Stimulated activated CD8-positive, alpha-beta memory T cell treated with anti-CD3 and anti-CD28 coated beads, Interleukin-4, amount 100 ng/mL, for 1 hour (primary cell): ENCODE data around the gene SKOR1.

ENCODE experiments used
- DNase-seq, 2 donors: peaks; one replicate each; pipeline ENCODE4 v3.0.0-alpha.2; 2020; ENCODE audit warnings: low read depth in 2 of 2, low spot score in 1 of 2

Gene SKOR1

DNA sequence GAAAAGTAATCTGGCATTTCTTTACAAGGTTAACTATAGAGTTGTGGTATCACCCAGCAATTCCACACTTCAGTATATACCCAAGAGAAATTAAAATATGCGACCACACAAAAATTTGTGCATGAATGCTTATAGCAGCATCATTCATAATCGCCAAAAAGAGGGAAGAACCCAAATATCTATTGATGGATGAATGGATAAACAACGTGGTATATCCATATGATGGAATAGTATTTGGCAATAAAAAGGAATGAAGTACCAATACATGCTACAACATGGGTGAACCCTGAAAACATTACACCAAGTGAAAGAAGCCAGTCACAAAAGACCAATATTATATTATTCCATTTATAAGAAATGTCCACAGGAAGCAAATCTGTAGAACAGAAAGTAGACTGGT is 8.6 kb upstream of the SKOR1 start:
- DNase-seq, result no peak

DNA sequence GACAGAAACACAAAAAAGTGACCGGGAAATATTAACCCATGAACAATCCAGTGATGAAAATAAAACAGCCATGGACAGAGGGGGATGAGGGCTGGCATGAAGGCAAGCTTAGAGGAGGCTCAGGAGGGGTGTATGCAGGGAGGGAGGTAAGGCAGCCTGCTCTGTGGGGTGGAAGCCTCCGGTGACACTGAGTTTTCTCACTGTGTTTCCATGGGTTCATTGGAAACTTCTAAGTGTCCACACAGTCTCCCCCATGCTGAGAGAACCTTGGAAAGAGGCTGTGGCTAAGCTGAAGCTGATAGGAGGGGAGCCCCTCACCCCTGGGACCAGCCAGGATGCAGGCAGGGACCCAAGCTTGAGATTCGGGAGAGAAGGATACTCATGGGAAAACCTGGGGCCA is 6.8 kb upstream of the SKOR1 start:
- no peak for DNase-seq

DNA sequence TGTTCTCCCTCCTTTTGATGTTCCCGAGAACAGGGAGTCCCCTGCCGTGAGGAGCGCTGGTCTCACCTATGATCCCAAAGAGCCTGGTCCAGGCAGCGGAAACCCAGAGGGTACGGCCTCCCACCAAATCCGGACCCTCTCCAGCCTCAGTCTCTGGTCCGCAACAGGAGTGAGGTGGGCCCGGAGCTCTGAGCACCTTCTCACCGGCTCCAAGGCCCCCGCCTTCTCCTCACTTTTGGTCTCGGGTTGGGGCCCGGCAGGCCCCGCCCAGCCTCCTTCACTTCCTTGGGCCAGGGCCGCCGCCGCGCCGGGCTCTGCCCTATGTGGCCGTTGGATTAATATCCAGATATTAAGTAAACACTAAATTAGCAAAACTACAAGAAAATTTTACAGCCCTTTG is 5.7 kb upstream of the SKOR1 start:
- no peak for DNase-seq

DNA sequence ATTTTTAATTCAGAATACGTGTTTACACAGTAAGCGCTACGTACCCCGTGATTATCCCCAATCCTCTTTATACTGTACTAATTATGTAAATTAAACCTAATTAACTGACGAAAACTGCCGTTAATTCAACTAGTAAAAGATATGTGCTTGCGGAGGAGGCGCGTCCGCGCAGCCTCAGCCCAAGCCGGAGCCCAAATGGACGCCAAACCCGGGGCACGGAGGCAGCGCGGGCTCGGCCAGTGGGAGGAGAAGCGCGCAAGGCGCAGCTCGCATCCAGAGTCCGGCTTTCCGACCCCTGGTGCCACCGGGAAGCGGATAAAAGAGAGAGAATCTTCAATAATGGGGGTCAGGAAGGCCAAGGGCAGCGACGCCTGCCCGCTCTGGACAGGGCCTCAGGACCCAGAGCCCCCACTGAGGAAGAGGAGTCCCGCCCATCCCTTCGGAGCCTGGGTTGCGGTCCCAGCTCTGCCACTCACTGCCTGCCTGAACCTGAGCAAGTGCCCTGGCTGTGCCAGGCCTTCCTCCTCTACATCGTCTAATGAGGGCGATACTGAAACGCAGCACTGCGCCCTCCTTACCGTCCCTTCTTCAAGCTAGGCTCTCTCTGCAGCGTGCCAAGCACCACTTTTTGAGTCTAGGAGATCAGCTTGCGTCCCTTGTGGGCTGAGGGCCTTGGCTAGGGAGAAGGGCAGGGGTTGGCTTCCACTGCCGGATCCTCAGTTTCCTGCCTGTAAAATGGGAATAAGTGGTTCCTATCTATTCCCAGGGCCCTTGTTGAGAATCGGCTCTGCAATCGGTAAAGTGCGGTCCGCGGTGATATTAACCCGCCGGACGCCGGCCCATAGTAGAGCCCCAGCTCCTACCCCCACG is 5.0 kb upstream of the SKOR1 start:
- DNase-seq, result no peak

DNA sequence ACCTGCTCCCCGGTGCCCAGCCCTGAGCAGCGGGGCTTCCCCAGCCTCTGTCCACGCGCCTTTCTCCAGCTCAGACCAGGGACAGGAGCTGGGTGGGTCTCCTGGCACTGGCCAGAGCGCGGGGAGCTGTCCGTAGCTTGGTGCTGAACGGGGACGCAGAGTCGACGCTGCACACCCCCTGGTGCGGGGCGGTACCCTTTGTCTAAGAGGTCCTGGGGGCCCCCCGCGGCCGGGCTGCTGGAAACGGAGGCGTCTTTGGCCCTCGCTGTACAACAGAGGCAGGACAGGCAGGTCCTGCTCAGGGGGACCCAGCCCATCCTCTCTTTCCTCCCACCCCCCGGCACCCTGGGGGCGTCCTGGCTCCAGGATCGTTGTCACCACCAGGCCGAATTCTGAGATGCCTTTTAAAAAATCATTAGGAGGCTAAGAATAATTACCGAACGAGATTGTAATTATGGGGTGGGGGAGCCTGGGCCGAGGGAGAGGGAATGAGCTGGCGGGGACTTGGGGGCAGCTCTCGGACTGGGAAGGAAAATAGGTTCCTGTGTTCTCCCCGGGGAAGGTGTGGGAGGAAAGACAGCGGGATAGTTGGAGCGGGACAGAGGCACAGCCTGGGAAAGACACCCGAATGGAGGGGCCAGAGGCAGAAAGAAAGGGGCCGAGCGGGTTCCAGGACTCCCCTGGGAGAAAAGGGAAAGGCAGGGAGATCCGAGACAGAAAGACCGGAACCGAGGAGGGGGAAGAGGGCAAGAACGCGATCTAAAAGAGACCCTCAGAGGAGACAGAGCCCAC is 4.1 kb upstream of the SKOR1 start:
- DNase-seq, result no peak

DNA sequence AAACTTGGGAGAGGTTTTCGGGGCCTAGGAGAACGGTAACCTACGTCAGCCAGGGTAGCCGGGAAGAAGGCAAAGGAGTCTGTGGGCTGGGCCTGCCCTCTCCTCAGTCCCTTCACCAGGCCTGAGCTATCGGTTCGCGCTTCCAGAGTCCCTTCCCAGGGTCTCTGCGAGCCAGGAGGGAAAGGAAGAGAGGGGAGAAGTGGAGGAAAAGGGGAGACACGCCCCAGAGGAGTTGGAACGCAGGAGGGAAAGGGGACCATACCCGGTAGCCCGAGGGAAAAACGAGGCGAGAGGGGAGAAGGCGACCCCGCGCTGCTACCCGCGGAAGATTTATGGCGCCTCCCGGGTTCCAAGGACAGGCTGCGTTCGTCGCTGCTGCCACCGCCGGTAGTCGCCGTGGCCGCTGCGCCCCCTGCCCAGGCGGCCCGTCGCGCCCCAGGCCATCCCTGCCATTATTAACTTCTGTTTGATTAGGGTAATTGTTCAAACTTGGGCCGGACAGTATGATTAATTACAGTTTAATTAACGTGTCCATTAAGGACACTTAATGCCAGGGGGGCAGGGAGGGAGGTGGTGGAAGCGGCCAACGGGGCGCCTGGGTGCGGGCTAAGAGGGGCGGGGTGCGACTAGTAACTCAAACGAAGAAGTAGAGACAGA is 3.4 kb upstream of the SKOR1 start:
- no peak for DNase-seq

DNA sequence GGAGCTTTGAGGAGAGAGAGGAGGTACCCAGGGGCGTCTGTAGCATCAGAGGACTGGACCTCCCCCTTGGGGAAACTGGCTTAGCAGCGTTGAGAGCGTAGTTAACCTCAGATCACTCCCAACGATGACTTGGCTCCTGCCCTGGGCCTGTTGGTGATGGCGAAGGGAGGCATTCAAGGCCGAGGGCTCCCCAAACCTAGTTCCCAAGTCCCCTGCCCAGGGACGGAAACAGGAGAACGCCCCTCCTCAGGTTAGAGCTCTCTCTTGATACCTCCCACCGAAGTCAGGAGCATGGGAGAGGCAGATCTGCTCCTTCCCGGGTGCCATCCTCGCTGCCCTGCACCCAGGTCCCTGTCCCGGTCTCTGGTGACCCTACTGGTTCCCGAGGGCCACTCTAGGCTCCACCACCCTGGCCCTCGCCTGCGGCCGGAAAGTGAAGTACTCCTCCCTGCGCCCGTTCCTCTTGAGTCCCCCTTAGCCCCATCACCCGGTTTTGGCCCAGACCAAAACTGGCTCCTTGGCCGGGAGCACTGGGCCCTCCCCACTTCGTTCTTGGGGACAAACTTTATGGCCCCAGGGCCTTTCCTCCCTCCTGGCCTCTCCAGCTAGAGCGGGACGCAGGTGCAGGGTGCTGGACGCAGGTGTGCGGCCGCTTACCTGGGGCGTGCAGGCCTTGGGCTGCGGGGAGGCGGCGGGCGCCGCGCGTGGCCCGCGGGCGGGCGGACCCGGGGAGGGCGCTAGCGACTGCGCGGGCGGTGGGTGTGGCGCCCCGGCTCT is 2.6 kb upstream of the SKOR1 start:
- DNase-seq, result no peak

DNA sequence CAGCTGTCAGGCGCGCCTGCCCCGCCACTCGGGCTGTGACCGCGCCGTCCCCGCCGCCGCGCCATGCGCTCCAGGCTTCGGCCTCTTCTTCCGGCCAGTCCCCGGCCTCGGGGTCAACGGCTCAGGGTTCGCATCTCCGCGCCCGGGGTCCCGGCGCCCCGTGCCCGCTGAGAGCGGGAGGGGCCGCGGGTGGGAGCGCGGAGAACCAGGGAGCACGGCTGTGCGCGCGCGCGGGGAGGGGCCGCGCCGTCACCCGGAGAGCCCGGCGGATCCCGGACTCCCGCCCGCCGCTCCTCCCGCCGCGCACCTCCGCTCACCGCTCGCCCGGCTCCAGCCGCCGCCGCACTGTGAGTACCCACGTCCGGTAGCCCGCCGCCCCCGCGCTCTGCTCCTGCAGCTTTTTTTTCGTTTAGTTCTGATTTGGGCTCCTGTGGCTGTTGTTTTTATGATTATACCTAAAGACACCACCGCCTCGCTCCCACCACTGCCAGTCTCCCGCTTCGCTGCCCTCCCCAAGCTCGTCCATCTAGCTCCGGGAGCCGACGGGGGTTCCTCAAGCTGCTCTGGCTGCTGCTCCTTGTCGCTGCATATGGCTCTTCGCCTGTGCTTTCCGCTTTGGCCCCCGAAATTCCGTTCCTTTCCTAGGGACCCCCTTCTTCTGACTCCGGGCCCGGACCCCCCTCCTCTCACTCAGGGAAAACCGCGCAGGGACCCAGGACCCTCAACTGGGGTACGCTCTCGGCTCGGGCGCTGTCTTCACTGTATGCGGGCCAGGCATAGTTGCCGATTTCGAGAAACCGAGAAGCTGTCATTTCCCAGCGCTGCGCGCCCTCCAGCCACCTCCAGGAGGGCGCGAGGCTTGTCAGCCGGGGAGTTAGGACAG is 1.8 kb upstream of the SKOR1 start:
- DNase-seq, result no peak

DNA sequence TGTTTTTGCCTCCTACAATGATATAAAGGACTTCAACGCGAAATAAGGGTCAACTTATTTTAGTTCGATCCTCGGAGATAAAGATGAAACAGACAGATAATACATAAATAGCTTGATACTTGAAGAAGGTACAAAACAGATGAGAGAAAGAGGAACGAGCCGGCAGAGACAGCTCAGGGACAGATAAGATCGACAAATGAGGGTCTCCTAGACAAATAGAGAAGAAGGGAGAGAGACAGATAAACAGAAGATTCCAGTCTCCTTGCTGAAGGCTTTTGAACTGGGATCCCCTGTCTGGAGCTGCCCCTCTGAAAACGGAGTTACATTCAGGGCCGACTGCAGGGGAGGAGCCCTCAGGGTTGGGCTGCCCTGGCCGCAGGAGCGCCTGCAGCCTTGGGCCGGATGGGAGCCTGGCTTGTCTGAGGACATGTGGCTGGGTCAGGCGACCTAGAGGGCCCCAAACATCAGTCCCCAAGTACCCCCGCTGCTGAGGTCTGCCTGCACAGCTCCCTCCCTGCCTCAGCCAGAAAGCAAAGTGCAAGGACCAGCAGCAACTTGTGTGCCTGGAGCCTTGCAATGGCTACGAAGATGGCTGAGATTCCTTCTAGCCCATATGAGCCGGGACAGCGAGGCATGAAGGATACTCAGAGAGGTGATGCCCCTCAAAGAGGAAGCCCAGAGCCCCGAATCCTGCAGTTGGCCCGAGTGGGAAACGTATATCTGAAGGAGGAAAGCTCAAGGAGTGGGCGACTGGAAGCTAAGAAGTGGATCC is 926 bp upstream of the SKOR1 start:
- no peak for DNase-seq

DNA sequence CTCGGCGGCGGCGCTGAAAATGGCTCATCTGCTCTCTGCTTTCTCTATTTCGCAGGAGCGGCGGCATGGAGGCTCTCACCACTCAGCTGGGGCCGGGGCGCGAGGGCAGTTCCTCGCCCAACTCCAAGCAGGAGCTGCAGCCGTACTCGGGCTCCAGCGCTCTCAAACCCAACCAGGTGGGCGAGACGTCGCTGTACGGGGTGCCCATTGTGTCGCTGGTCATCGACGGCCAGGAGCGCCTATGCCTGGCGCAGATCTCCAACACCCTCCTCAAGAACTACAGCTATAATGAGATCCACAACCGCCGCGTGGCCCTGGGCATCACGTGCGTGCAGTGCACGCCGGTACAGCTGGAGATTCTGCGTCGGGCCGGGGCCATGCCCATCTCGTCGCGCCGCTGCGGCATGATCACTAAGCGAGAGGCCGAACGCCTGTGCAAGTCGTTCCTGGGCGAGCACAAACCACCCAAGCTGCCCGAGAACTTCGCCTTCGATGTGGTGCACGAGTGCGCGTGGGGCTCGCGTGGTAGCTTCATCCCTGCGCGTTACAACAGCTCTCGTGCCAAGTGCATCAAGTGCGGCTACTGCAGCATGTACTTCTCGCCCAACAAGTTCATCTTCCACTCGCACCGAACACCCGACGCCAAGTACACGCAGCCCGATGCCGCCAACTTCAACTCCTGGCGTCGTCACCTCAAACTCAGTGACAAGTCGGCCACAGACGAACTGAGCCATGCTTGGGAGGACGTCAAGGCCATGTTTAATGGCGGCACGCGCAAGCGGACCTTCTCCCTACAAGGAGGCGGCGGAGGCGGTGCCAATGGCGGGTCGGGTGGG is 790 bp downstream of the SKOR1 start:
- no peak for DNase-seq

DNA sequence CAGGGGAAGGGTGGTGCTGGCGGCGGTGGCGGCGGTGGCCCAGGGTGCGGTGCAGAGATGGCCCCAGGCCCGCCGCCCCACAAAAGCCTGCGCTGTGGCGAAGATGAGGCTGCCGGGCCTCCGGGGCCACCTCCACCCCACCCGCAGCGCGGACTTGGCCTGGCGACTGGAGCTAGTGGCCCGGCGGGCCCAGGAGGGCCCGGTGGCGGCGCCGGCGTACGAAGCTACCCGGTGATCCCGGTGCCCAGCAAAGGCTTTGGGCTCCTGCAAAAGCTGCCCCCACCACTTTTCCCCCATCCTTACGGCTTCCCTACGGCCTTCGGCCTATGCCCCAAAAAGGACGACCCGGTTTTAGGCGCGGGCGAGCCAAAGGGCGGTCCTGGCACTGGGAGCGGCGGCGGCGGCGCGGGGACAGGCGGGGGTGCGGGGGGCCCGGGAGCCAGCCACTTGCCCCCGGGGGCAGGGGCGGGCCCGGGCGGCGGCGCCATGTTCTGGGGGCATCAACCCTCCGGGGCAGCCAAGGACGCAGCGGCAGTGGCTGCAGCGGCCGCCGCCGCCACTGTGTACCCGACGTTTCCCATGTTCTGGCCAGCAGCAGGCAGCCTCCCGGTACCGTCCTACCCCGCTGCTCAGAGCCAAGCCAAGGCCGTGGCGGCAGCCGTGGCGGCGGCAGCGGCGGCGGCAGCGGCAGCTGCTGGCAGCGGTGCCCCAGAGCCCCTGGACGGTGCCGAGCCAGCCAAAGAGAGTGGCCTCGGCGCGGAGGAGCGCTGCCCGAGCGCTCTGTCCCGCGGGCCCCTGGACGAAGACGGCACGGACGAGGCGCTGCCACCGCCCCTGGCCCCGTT is 1.6 kb downstream of the SKOR1 start:
- no peak for DNase-seq

DNA sequence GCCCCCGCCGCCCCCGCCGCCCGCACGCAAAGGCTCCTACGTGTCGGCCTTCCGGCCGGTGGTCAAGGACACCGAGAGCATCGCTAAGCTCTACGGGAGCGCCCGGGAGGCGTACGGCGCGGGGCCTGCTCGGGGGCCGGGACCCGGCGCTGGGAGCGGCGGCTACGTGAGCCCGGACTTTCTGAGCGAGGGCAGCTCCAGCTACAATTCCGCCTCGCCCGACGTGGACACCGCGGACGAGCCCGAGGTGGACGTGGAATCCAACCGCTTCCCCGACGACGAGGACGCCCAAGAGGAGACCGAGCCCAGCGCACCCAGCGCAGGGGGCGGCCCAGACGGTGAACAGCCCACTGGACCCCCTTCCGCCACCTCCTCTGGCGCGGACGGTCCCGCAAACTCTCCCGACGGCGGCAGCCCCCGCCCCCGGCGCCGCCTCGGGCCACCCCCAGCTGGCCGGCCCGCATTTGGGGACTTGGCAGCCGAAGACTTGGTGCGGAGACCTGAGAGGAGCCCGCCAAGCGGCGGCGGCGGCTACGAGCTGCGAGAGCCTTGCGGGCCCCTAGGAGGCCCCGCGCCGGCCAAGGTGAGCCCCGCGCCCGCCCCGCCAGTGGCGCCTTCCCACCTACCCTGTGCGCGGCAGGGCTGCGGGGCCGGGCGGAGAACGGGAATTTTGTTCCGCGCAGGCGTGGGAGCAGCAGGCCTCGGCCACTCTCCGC is 2.4 kb downstream of the SKOR1 start:
- DNase-seq, result no peak

DNA sequence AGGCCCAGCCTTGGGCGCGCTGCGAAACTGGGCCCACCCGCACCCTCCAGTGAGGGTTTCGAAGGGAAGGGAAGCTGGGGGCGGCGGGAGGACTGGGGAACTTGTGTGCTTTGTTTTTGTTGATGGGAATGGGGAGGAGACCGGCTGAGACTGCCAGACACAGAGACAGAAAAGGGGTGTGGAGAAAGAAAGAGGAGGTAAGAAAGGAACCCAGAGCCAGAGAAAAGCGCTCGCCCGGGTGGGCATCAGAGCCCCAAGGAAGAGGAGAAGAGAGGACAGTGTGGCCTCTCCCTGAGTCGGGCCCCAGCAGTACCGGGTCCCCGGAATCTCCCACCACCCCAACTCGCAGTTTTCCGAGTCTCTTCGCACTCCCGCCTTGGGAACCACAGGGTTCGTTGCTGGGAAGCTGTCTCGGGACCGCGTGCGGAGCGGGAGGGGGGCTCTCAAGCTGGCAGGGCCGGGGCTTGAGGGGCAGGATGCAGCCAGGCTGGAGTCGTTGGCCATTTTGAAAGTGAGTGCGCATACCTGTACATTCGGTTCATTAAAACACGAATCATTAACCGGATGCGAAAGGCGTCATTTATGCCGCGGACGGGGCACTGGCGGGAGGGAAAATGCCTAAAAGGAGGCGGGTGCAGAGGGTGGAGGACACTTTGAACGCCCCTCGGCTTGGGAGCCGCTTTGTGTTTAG is 3.1 kb downstream of the SKOR1 start:
- DNase-seq, result no peak

DNA sequence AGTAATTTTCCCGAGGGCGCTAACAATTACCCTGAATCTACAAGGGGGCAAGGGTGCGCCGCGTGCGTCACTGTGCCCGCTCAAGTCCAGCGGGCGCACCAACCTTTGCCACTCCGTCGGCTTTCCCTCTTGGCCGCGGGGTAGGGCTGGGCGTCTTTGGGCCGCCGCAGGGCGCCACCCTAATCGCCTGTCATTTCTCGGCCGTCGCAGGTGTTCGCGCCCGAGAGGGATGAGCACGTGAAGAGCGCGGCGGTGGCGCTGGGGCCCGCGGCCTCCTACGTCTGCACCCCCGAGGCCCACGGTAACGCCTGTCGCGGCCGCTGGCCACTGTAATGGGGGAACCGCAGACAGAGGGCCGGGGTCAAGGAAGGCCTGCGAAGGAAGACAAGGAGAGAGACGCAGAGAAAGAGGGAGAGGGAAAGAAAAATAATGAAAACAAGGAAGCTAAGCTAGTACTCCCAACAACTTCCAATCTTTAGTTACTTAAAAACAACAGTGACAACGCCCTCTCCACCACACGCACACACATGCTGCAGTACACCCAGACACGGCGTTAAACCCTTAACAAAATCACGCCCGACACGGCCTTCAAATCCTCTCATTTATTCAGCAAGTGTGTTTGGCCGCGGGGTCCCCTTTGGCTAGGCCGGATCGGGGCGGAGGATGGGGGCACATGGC is 3.8 kb downstream of the SKOR1 start:
- no peak for DNase-seq

DNA sequence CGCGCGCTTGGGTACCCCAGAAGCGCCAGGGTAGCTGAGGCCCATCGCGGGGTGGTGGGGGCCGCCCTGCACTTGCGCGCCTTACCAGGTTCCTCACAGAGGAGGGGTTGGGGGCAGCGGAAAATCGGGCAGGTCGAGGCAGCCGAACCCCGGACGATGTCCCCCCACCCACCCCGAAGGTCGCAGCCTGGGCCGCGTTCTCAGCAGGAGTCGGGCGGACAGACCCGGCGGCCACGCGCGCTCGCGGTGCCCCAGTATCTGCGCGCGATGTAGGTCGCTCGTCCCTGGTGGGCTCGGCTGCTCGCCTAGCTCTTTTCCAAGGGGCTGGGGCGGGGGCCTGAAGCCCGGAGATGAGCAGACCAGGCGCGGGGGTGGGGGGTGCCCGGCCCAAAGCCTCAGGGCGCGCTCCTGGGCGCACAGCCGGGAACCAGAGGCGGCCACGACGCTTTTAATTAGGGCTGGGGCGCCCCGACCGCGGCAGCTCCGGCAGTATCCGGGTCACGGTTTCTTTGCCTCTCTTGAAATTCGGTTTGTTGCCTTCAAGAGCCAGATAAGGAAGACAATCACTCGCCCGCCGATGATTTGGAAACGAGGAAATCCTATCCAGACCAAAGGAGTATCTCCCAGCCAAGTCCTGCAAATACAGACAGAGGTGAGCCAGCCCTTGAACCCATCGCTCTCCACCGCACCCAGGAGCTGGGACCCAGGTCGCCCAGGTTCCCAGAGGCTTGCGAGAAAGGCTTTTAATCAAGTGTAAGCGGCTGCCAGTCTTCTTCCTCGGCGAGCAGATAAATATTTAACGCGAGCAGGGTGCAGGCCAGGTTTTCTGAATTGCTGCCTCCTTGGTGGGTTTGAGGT is 4.6 kb downstream of the SKOR1 start:
- DNase-seq, result no peak
